HTR-8/SVneo (cell line): ENCODE data around the gene PGAP6.
A peak's percentile ranks its signal among the peaks of the same experiment; 100 is the strongest.
"Not testable (repeated sequence)": the region's sequence is repeated elsewhere in the genome, so short reads cannot be mapped to it uniquely, and the experiment has no call there.

Source experiments
- DNase-seq: peaks from one replicate; pipeline ENCODE4 v3.0.0; 2011; ENCODE audit warnings: low spot score, mixed read lengths; ENCODE audit not compliant: insufficient read length
- FAIRE-seq: peaks from 2 replicates; lab custom pipeline; 2011; peaks lifted over from hg19 to GRCh38; lab: Jason Lieb, UNC

PGAP6 gene

DNA sequence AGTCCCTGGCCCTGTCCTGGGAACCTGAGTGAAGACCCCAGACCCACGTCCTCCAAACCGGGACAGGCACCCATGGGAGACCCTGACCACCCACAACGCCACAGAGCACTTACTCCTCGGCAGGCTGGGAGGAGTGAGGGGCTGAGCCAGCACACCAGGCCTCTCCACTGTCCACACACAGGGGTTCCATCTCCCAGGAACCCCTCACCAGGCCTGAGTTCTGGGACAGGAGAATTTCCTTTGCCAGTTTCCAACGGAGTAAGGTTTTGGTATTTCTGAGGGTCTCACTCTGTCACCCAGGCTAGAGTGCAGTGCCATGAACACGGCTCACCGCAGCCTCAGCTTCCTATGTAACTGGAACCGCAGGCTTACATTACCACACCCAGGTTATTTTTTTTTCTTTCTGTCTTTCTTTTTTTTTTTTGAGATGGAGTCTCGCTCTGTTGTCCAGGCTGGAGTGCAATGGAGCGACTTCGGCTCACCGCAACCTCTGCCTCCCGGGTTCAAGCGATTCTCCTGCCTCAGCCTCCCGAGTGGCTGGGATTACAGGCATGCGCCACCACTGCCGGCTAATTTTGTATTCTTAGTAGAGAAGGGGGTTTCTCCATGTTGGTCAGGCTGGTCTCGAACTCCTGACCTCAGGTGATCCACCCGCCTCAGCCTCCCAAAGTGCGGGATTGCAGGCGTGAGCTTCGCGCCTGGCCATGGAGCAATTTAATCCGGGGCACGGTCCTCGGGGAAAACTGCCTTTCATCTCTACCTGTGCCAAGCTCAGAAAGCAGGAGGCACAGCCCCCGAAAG, 1.6 kb downstream of the PGAP6 start:
- FAIRE-seq, result no peak
- DNase-seq, result no peak

GRCh38 chr16:379183-379960, 2.4 kb downstream of the PGAP6 start:
- FAIRE-seq, result no peak
- DNase-seq, result no peak

DNA sequence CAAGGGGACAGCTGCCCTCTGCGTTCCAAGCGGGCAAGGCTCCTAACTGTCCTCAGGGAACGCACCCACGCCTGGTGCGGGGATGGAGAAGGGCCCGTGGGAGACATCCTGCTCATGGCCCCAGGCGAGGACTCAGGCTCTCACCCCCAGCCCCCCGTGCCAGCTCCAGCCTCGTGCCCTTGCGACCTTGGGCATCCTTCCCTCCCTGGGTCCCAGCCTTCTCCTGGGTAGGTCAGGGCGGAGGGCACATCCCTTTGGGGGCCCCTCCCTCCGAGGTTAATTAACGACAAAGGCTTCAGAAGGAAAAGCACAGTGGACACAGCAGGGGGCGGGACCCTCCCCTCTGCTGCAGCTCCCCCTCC, 3.0 kb downstream of the PGAP6 start:
- FAIRE-seq (no peak), DNase-seq (no peak)

DNA sequence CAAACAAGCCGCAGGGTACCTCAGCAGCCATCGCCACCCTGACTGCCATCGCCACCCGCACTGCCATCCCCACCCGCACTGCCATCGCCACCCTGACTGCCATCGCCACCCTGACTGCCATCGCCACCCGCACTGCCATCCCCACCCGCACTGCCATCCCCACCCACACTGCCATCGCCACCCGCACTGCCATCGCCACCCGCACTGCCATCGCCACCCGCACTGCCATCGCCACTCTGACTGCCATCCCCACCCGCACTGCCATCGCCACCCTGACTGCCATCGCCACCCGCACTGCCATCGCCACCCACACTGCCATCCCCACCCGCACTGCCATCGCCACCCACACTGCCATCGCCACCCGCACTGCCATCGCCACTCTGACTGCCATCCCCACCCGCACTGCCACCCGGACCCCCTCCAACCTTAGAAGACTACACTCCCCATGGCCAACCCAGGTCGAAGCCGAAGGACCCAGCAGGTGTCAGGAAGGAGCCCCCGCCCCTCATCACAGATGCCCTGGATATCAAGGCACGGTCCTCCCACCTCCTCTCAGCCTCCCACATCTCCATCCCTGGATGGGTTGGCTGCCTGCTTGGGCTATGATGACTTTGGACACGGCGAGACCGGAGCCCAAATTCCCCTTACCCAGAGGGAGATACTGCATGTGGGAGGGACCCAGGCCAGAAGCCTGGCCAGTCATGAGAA, 3.5 kb downstream of the PGAP6 start:
- DNase-seq, result not testable (repeated sequence)
- FAIRE-seq, result peak; percentile 97

- DNase-seq (no peak), FAIRE-seq (no peak)
Measured at GRCh38 chr16:377419-377951, 4.3 kb downstream of the PGAP6 start.

DNA sequence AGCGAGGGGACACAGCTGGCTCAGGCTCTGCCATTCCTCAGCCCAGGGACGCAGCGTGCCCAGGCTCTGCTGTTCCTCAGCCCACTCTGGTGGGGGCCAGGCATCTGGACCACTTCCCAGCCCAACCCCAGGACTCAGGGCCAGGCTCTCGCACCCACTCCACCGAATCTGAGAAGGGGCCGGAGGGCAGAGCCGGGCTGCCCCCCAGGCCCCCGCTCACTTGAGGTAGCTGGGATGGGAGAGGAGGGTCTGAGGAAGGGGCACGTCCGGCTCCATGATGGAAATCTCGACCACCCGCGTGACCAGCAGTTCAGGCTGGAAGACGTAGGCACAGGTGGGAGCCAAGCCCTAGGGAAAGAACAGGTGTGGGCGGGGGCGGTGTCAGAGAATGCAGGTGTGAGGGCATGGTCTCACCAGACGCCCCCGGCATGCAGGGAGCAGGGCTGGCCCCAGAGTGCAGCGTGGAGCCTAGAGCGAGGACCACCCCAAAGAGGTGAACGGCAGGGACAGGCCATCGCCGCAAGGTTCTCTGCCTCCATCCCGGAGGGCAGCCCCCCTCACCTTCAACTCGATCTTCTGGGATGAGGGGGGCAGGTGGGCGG, 4.9 kb downstream of the PGAP6 start:
- FAIRE-seq, result no peak
- DNase-seq, result no peak

DNA sequence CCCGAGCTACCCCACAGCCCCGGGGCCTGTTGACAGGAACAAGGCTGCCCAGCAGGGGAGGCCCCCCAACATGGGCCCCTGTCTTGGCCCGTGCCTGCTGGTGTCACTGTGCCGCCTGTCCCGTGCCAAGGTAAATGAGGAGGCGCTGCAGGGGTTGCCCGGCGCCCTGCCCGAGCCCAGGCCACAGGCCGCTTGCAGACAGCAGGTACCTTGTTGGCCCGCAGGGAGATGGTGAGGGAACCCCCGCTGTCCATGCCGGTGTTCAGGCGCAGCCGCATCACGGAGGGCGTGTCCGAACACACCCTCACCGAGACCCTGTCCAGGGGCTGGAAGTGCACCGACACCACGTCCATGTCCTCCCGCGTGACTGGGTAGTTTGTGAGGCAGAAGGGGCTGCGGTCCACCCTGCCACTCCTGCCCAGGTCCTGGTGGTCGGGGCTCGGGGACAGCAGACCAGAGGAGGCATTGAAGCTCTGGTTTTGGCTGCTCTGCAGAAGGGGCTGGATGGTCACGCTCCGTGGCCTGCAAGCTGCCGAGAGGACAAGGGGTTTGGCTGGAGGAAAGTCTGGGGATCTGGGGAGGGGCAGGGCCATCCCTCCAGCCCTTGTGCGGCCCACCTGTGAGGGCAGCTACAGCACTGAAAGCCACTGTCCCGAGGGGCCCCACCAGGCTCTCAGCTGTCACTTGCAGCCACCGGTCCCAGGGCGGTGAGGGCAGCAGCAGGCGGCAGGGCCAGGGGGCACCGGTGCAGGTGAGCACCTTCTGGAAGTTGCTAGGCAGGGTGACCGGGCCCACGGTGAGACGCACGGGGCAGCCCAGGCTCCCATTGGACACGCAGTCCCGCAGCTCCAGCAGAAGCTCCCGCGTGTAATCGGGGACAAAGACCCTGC, 5.6 kb downstream of the PGAP6 start:
- FAIRE-seq, result no peak

GRCh38 chr16:375212-375611, 6.6 kb downstream of the PGAP6 start:
- DNase-seq, result no peak
- FAIRE-seq, result no peak

More for the DNA sequence above, 5.6 kb downstream of the PGAP6 start:
- DNase-seq, result no peak

DNA sequence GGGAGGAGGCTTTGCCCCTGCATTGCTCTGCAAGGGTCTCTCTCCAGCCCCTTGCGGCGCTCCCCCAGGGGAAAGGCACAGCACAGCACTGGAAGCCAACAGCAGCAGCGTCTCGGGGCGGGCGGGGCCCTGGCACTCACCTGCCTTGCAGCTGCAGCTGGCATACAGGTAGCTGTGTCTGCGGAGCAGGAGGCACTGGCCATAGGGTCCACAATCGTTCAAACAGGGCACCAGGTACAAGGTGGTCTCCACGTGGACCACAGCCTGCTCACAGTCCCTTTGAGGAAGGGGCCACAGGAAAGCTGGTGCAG, 7.2 kb downstream of the PGAP6 start:
- FAIRE-seq (no peak), DNase-seq (no peak)

DNA sequence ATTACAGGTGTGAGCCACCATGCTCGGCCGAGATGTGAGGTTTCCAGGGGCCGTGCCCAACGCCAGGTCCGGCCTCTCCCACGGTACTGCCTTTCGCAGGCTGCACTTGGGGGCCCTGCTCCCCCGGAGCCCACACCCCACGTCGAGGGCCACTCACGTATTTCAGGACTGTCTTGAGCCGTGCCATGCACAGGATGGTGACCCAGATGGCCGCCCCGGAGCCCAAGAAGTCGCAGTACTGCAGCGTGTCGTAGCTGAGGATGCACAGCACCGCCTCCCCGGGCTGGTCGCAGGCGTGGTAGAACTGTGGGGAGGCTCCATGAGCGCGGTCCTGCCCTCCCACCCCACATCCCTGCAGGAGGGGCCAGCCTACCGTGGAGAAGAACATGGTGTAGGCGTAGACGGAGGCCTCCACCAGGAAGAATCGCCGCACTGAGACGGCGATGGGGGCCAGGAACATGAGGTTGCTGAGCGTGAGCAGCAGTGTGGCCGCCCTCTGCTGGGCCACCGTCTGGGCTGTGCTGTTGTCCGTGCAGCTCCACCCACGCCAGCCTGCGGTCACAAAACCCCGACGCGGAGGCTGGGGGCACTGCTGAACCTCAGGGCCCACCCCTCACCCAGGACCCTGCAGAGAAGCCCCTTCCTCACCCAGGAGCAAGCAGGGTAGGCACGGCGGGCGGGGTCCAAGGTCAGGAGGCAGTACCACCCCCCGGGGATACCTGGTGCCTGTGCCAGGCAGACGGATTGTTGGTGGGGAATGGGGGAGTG, 7.7 kb downstream of the PGAP6 start:
- DNase-seq (no peak), FAIRE-seq (no peak)

DNA sequence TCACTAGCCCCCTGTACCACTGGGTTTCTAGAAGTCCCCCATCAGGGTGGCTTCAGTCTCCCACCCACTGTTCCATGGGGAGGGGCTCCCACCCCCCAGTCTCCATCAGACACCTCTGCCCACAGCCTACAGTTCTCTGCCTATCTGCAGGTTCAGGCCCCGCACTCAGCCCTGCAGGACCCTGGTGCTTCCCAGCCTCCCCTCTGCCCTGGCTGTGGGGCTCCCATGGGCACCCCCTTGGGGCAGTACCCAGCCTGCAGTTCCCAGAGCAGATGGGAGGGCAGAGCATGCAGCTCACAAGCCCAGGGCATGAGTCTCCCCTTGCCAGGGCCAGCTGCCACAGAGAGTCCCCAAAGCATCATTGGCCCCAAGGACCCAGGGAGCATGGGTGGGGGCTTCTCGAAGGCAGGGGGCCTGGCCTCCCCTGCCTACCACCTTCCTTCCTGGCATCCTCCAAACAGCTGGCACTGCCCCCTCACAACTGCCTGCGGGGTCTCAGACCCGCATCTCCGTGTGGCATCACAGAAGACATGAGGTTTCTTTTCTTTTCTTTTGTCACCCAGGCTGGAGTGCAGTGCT, 8.7 kb downstream of the PGAP6 start:
- no peak for FAIRE-seq
- no peak for DNase-seq

GRCh38 chr16:372302-372983, 9.3 kb downstream of the PGAP6 start:
- DNase-seq (no peak), FAIRE-seq (no peak)

DNA sequence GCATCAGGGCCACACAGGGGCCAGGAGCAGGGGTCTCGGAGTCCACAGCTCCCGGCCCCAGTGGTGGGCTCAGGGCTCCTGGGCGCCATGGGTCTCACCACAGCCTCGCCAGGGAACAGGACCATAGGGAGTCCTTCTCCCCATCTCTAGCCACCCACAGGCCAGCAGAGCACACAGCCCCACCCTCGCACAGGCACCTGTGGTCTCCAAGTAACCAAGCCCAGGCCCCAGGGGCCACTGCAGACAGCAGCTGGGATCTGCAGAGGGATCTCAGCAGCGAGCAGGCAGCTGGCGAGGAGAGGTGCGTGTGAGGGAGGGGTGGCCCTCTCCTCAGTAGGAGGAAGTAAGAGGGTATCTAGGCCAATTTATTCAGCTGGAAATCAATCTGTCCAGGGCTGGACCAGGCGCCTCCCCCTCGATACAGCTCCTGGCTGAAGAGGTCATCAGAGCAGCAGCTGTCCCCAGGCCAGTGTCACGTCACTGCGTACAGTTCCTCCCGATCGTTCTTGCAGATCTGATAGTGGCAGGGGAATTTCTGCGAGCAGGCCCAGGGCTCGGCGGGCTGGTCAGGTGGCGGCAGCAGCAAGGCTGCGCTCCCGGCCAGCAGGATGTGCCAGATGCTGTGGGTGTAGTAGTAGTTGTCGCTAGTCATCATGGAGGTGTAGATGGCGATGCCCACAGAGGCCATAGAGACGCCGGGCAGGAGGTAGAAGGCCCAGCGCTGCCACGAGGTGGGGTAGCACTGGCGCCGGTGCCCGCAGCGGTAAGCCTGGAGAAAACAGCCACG, 10.1 kb downstream of the PGAP6 start:
- no peak for FAIRE-seq

GRCh38 chr16:370979-371514, 10.7 kb downstream of the PGAP6 start:
- DNase-seq, result no peak
- no peak for FAIRE-seq

More for the DNA sequence above, 10.1 kb downstream of the PGAP6 start:
- no peak for DNase-seq

- FAIRE-seq, result peak; percentile 96
- peak; percentile 95 for DNase-seq
Measured at GRCh38 chr16:370443-370842, 11.3 kb downstream of the PGAP6 start, which contains the start of gene MRPL28. Gene MRPL28 (minus strand): TSS chr16:370538. CDS start chr16:370218, 320 bp downstream.

GRCh38 chr16:369866-370436, 11.8 kb downstream of the PGAP6 start:
- DNase-seq (no peak), FAIRE-seq (no peak)
